ENCODE measurements around the gene MIB1.

Gene MIB1

DNA sequence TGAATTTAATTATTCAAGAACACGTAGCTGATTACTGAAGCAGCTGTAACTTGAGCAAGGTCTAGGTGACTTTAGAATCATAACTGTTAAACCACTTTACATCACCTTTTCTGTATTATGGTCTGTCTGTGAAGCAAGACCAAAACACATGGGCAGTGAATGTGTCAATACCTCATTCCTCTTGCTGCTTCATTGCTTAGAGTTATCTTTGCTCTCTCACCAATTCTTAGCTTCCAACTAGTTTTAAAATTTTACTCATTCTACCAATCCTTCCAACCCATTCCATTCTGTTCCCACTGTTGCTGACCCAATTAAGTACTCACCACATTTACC lies 80.2 kb downstream of the MIB1 start:
- no peak for DNase-seq

- DNase-seq: no peak
Observed at GRCh38 chr18:21823848-21824247, 83.3 kb downstream of the MIB1 start.

- no peak for DNase-seq
Observed at GRCh38 chr18:21826196-21826595, 85.6 kb downstream of the MIB1 start.

- DNase-seq: no peak
Observed at GRCh38 chr18:21826641-21827302, 86.2 kb downstream of the MIB1 start.

GRCh38 chr18:21830532-21830931 lies 89.9 kb downstream of the MIB1 start:
- no peak for DNase-seq

DNA sequence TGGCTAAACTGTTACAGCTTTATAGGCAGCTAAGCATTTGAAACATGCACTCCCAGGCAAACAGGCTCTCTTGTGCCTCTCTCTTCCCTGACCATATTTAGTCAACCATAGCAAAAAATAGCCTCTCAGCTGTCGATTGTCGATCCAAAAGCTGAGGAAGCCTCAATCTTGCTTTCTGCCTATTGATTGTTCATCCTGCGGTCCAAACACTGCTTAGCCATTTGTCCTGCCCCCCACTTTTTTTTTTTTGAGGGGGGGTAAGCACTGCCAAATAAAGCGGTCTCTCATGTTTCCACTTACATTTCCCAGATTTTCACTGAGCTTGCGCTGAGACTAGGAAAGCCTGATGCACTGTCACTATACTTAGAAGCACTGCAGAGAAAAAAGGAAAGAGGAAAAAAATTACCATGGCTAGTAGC lies 90.8 kb downstream of the MIB1 start:
- no peak for DNase-seq

- DNase-seq: no peak
Observed at GRCh38 chr18:21833604-21834298, 93.2 kb downstream of the MIB1 start.

GRCh38 chr18:21834299-21834660 lies 93.7 kb downstream of the MIB1 start:
- no peak for DNase-seq

DNA sequence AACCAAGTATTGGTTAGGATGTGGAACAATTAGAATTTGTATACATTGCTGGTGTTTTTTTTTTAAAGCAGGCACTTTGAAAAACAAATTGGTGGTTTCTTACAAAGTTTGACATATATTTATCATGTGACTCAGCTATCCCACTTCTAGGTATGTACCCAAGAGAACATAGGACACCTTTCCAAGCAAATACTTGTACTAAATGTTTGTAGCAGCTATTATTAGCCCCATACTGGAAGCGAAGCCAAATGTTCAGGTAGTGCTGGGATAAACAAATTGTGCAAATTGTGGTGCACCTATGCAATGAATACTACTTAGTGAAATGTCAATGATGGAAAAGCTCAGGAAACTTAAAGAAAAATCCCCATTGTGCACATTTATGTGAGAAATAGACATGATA lies 101.0 kb downstream of the MIB1 start:
- no peak for DNase-seq

DNA sequence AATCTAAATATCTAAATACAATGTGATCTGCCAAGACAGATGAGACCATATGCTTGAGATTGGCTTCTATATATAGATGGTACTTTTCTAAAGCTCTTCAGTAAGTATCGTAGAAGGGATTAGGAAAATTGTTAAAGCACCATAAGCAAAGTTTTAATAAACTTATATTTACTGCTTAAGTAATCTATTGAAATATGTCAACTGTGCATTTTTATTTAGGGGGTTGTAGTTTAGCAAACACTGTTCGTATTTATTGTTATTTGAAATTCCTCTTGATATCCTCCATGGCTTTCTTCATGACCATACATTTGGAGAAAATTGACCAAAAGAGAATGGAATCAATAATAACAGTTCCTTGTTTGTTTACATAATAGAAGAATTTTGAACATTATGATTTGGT lies 102.7 kb downstream of the MIB1 start:
- DNase-seq: no peak

GRCh38 chr18:21851327-21851961 lies 110.9 kb downstream of the MIB1 start:
- DNase-seq: no peak

- DNase-seq: no peak
Observed at GRCh38 chr18:21853016-21853415, 112.4 kb downstream of the MIB1 start.

DNA sequence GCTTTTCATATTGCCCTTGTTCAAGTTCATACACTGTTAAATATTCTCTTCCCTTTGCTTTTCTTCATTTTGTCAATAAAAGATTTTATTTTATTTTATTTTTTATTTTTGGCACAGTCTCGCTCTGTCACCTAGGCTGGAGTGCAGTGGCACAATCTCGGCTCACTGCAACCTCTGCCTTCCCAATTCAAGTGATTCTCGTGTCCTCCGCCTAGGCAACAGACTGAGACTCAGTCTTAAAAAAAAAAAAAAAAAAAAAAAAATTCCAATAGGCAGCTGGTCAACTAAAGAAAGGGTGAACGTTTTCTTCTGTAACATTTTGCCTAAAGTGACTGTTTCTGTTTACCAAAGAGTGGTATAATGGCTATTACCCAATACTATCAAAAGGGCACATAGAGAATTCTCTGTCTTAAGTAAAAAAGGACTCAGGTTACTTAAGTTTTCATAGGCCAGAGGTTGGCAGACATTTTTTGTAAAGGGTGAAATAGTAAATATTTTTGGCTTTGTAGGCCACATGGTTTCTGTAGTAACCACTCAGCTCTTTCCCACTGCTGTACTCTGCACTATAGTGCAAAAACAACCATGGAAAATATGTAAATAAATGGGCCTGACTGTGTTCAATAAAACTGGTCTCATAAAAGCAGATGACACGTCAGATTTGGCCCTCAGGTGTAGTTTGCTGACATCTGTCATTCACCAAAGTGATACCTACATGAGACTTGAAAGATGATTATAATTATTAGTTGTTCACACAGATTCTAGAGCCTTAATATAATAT lies 113.4 kb downstream of the MIB1 start:
- DNase-seq: no peak

DNA sequence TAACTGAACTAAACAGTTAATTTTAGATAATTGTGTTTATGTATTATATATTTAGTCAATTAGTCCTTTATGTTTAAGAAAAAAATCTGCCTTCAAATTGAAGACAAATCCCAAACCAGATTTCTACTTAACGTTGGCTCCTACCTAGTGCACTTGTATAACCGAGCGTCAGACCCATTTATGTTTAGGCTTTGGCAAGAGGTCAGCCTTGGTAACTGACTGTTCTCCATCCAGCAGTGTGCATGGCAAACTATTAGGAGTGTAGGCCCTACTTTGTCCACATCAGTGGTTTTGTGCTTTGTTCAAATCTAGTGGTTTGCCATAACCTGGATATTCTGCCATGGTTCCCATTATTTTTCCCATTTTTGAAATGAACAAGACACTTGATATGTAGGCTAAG lies 114.8 kb downstream of the MIB1 start:
- DNase-seq: no peak

DNA sequence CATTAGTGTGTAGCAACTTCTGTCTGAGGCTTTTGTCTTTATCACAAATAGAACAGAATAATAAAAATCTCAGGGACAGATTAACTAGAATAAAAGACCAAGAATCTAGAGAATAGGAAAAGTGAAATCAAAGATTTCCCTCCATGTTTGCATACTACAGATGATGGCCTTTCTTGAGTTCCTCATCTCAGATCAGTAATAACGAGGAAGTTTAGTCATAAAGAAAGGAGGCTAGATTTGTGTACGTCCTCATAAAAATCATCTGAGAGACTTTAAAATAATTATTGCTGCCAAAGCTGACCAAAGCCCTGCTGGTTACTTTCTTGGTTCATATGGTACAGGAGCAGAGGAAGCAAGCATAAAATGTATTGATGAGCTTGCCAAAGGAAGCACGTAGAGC lies 117.3 kb downstream of the MIB1 start:
- no peak for DNase-seq

- no peak for DNase-seq
Observed at GRCh38 chr18:21858544-21858943, 118.0 kb downstream of the MIB1 start.

DNA sequence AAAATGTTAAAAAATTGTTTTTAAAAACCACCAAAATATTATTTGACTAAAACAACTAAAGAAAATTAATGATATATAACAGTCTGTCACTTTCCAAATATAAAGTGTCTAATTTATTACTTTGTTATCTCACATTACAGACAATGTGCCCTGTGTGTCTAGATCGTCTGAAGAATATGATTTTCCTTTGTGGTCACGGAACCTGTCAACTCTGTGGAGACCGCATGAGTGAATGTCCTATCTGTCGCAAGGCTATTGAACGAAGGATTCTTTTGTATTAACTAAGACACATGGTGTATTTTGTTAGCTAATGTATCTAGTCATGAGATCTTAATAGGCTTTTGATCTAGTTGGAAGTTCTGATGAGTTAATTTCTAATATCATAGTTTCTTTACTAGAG lies 123.8 kb downstream of the MIB1 start:
- DNase-seq: no peak

DNA sequence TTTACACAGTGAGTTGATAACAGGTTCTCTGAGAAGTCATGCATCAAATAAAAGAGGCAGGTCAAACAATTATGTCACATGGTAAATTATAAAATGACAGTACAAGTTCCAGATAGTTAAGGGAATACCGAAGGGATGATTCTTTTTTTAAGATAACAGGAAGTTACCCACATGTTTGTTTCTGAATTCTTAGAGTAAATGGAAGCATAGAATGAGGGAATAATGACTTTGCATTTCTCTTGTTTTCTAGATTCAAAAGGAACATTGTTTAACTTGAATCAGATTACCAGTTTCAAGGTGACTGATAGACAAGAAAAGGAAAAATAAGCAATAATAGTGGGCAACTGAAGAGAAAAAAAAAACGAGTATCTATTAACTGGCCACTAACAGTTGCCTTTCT lies 124.5 kb downstream of the MIB1 start:
- no peak for DNase-seq

DNA sequence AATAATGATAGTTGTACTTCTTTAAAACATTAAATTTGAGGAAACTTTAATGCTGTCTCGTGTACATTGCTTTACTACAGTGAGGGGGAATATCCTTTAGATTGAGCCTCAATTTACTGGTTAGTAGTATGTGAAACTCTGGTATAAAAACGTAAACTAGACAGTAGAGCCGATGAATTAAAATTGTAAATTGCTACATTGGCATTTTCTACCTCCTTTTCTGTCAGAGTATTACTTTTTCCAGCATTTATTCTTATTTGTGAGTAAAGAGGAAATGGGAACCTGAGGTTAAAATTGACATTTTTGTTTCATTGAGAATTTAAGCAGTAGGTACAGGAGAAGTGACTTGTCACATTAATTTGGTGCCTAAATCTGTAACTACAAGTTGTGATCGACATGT lies 128.2 kb downstream of the MIB1 start:
- DNase-seq: no peak

DNA sequence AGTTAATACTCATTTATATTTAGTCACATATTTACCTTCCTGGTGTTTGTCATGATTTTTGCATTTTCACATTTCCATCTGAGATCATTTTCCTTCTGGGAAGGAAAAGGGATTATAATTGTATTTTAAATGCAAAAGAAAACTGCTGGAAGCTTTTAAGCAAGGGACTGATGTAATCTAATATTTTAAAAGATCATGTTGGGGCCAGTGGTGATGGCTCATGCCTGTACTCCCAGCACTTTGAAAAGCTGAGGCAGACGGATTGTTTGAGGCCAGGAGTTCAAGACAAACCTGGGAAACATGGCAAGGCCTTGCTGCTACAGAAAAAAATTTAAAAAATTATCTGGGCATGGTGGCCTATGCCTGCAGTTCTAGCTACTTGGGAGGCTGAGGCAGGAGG lies 149.0 kb downstream of the MIB1 start:
- no peak for DNase-seq

GRCh38 chr18:21894619-21895367 lies 154.2 kb downstream of the MIB1 start:
- DNase-seq: no peak

GRCh38 chr18:21896732-21897336 lies 156.2 kb downstream of the MIB1 start:
- DNase-seq: no peak

- no peak for DNase-seq
Observed at GRCh38 chr18:21897811-21898210, 157.2 kb downstream of the MIB1 start.
